Fibroblast of mammary gland (primary cell): Measurements from ENCODE around the gene MON1A.

Source experiments
- DNase-seq: peaks from one replicate; pipeline ENCODE4 v3.0.0-alpha.2; 2010; ENCODE audit warnings: low read depth
- H3K4me3 ChIP-seq: 2 replicates; pipeline ENCODE4 v1.5.1; 2011; ENCODE audit warnings: low read depth, mild to moderate bottlenecking, low read length, moderate library complexity; ENCODE audit not compliant: control insufficient read depth
- CTCF ChIP-seq: conservative IDR thresholded peaks from 2 replicates; pipeline ENCODE4 v1.5.1; 2011; ENCODE audit warnings: low read depth, low read length, inconsistent platforms; ENCODE audit not compliant: control insufficient read depth, insufficient read depth

Gene MON1A

DNA sequence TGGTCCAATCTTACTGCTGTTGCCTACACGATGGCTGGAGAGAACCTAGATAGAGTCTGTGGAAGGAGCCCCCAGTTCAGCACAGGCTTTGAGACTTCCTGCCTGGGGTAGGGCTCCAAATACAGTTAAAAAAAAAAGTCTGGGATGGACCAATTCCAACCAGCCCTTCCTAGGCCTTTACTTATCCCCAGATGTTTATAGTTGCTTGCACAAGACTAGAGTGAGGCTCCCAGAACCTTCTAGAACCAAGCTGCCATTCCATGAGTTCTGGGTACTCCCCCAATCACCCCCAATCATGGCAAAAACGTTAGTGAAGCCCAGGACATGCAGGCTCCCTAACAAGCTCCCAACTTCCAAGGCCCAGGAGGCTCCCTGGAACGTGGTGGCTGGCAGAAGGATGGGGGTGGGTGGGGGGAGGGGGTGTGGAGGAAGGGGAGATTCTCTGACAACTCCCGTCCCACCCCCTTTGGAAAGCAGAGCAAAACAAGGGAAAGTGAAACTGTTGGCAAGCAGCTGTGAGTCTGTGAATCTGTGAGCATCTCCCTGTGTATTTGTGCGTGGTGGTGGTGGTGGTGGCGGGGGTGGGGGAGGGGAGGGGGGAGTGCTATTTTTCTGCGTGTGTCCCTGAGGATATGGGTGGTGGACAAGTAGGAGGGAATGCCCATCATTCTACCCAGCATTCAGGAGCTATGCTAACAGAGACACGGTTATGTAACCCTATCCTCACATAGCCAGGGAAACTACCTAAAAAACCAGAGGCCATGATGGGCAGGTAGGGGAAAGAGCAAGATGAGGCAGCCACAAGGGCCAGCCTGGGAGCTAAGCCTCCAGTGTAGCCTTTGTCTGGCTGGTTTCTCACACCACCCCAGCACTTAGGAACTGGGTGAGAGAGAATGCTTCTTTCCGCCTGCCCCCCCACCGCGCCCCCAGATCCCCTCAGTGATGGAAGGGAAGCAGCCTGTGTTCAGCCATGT, 28.0 kb downstream of the MON1A start:
- no peak for TF ChIP-seq CTCF
- no peak overlapping the region for H3K4me3 ChIP-seq
- DNase-seq: peak; percentile 15

- no peak overlapping the region for H3K4me3 ChIP-seq
- TF ChIP-seq CTCF: no peak
- DNase-seq: peak; percentile 8
These were observed 29.0 kb downstream of the MON1A start for GRCh38 chr3:49900491-49901153.

DNA sequence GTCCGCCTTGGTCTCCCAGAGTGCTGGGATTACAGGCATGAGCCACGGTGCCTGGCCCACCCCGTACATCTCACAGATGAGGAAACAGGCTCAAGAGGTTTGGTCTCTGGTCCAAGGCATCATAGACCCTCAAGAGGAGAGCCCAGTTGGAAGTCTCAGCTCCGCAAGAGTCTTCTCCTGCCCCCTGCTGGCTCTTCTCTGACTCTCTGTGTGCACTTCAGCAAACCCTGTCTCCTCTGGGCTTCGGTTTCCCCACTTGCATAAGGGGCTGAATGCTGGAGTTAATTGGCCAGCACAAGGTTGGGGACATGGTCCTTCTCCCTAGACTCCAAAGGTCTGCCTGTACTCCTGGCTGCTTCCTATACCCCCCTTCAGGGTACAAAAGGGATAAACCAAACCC, 29.8 kb downstream of the MON1A start:
- H3K4me3 ChIP-seq: no peak overlapping the region
- peak; percentile 17 for DNase-seq
- peak; percentile 27 for TF ChIP-seq CTCF

DNA sequence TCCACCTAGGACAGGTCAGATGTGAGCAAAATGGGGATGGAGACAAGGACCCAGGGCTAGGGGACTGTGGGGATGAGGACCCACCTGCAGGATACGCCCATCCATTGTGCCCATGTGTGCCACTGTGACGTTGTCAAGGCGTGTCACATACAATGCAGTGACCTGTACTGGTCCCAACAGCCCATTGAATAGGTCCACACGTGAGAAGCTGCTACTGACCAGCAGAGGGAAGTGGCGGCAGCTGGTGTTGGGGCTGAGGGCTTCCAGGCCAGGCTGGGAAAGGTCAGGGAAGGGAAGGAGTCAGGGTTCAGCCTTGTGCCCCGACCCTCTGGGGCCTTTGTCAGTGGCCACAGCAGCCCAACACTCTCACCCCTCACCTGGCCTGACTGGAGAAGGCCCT, 30.6 kb downstream of the MON1A start:
- H3K4me3 ChIP-seq: no peak overlapping the region
- TF ChIP-seq CTCF: no peak
- no peak for DNase-seq

DNA sequence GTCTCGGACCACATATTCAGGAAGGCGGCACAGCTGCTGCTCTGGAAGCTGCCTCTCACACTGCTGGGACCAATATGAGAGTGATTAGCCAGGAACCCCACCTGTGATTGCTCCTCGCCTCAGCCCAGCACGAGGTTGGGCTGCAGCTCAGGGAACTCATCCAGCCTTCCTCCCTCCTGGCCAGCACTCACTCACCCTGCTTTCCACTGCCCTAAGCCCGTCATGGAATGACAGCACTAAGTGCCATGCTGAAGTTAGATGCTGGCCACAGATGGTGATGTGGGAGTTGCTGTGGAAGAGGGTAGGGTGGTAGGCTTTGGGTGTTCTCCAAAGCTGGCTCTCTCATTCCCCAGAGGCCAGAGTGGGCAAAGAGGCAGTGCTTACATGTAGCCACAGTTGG, 33.3 kb downstream of the MON1A start:
- H3K4me3 ChIP-seq: no peak overlapping the region
- no peak for TF ChIP-seq CTCF
- no peak for DNase-seq

- H3K4me3 ChIP-seq: no peak overlapping the region
- TF ChIP-seq CTCF: no peak
- no peak for DNase-seq
These were observed 33.8 kb downstream of the MON1A start for GRCh38 chr3:49895791-49896190.
